HG02973 (cell line): ENCODE measurements around the gene ESRRB.

Source experiments
- ATAC-seq: cut with Tn5 transposase; IDR thresholded peaks from one replicate; pipeline ENCODE4 v1.9.1; 2021; ENCODE audit warnings: moderate library complexity; ENCODE audit not compliant: unreplicated experiment

The ESRRB gene

GRCh38 chr14:76396714-76397187 is 20.8 kb downstream of the ESRRB start:
- ATAC-seq: no peak

- ATAC-seq: no peak
These were observed 29.7 kb downstream of the ESRRB start for GRCh38 chr14:76405627-76406026.

DNA sequence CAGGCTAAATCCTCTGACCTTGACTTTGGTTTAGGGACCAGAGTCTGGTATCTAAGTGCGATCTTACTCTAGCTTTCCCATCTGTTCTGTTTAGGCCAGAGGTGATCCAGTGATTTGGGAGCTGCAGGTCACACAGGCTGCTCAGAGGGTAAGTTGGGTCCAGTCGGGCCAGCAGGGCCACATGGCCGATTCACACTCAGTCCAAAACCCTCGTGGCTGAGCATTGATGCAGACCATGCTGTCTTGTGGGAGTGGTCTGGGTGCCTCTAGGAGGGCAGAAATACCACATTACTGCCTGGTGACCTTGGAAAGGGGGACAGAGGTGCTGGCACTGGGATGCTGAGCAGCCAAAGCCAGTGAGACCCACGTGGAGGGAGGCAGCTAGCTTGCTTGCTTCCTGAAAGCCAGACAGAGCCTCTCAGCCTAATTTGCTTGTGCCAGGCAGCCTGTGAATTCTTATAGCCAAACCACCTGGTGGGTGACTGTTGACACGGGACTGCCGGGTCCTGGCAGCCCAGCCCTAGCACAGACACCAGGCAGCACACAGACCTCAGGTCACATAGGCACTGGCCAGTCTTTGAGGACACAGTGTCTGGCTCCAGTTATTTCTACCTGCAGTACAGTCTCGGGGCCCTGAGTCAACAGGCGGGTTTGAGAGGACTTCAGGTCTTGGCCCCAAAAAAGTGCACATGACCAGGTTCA is 31.7 kb downstream of the ESRRB start:
- no peak for ATAC-seq

DNA sequence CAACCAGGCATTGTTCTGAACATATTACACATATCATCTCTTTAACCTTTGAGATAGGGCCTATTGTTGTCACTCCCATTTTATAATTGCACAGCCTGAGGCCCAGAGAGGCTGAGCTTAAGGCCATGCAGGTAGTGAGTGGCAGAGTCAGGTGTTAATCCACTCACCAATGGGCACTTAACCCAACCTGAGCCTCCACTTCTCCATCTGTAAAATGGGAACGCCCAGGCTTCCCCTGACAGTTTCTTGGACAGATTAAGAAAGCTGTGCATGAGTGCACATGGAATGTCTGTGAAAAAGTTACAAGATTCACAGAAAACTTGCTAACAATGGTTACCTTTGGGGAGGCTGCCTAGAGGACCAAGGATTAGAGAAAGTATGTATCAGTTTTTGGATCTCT is 32.9 kb downstream of the ESRRB start:
- no peak for ATAC-seq

DNA sequence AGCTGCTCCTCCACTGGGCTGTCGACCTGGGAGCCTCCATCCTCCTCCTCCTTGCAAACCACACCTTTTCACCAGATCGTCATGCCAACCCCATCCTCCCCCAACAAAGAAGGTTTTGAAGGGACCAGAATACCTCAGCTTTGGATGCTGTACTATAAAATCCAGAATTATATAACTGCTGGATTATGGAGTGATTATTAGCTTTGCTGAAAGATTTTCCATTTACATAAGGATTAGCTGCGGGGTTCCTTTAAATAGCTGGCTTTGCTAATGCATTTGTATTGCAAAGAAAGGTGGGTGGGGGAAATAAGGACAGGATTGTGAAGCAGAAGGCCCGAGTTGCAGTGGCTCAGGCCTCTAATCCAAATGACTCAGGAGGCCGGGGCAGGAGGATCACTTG is 36.6 kb downstream of the ESRRB start:
- no peak for ATAC-seq

- no peak for ATAC-seq
These were observed 37.4 kb downstream of the ESRRB start for GRCh38 chr14:76413106-76413961.

DNA sequence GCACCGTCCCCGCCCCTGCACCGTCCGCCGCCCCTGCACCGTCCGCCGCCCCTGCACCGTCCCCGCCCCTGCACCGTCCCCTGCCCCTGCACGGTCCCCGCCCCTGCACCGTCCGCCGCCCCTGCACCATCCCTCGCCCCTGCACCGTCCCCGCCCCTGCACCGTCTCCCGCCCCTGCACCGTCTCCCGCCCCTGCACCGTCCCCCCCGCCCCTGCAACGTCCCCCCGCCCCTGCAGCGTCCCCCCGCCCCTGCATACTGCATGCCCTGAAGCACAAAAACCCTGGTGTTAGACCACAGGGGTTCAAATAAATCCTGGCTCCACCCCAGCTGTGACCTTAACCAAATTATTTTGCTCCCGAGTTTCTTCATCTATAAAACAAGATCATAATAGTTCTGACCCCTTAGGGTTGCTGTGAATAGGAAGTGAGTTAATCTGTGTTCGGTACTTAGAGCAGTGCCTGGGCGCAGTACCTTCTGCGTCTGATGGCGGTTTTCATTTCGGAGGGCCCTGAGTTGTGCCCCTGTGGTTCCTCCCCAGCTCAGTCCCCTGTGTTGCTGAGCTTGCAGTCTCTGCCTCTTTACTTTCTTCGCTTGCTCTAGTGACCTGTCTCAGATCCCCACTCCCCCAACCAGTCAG is 38.1 kb downstream of the ESRRB start:
- ATAC-seq: no peak

DNA sequence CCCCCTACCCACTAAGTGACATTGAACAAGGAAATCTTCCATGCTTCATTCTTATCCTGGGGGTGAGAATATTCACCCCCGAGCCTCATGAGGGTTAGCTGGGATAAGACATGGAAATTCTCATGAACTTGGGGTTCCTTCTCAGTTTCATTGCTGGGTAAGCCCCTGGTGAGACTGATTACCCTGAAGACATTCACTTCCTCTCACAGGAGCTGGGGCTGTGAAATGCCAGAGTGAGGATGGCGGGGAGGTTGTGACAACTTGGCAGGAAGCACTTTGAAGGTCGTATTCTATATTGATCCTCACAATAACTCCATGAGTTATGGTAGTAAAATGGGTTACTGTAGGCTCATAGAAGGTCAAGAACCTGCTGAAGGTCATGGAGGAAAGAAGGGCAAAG is 43.5 kb downstream of the ESRRB start:
- no peak for ATAC-seq

DNA sequence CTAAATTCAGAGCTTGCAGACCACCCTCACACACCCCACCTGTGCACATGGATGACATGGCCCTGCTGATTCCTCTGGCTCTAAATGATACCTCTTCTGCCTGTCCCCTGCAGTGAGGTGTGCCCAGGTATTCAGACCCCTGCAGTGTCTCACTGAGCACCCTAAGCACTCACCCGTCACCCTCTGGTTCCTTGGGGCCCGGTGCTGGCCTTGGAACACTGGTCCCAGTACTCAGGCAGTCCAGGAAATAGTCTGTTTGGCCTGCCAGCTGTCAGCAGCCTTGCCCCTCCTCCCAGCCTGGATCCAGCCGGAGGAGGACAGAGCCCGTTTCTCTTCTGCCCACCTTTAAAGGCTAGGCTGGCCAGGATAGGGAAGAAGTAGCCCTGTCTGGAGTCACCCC is 44.9 kb downstream of the ESRRB start:
- no peak for ATAC-seq

- ATAC-seq: no peak
These were observed 45.7 kb downstream of the ESRRB start for GRCh38 chr14:76421662-76422061.

- no peak for ATAC-seq
These were observed 46.7 kb downstream of the ESRRB start for GRCh38 chr14:76422662-76423061.

- ATAC-seq: no peak
These were observed 47.6 kb downstream of the ESRRB start for GRCh38 chr14:76423534-76423933.

- no peak for ATAC-seq
These were observed 48.4 kb downstream of the ESRRB start for GRCh38 chr14:76424359-76424758.

- ATAC-seq: no peak
These were observed 50.3 kb downstream of the ESRRB start for GRCh38 chr14:76426161-76426696.

DNA sequence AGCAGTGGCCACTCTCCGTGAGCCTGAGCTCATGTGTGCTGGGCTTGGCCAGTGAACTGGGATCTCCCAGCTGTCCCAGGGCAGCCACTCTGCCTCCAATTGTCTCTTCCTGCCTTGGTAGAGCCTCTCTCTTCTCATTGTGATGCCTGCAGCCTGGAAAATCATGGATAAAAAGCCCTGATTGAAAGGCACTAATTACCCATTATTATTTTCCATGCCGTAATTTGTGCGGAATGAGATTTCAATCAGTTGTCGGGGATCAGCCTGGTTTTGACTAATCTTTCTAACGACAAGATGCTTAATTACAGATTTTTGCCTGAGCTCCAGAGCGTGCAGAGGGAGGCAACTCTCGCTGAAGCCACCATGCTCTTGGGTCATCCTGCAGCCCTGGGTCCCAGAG is 52.7 kb downstream of the ESRRB start:
- ATAC-seq: no peak

DNA sequence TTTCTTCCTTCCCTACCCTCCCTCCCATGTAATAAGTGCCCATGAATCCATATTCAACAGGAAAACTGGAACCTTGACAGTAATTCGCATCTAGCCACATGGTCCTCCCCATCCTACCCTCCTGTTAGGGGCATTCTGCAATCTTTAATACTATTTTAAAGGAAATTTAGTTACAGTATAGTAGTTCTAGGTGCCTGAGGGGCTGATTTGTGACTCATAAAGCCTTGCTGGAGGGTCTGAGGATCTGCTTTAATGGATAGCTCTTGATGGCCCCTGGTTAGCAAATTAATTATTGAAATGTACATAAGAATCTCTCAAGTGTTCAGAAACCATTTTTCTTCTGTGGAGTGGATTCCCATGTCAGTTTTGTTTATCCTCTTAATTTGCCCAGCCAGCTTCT is 54.1 kb downstream of the ESRRB start:
- ATAC-seq: no peak

- ATAC-seq: no peak
These were observed 54.6 kb downstream of the ESRRB start for GRCh38 chr14:76430475-76430980.

GRCh38 chr14:76431538-76431937 is 55.6 kb downstream of the ESRRB start:
- no peak for ATAC-seq

GRCh38 chr14:76432827-76433752 is 57.2 kb downstream of the ESRRB start:
- no peak for ATAC-seq

GRCh38 chr14:76434220-76434619 is 58.3 kb downstream of the ESRRB start:
- ATAC-seq: no peak
